ENCODE results near the gene UBE2D2.

Gene UBE2D2

GRCh38 chr5:139646912-139647505 lies 85.9 kb downstream of the UBE2D2 start:
- DNase-seq (ENCODE audit: low read depth in 2 of 2, low spot score in 1 of 2) = no peak

- DNase-seq (ENCODE audit: low read depth in 2 of 2, low spot score in 1 of 2) = no peak
Observed at GRCh38 chr5:139647506-139648204, 86.5 kb downstream of the UBE2D2 start.

GRCh38 chr5:139648205-139649081 lies 87.3 kb downstream of the UBE2D2 start, which contains the start of gene CXXC5:
CXXC5 (plus strand) TSS chr5:139648349; CDS start chr5:139680524, 32,175 bp downstream.
- DNase-seq (ENCODE audit: low read depth in 2 of 2, low spot score in 1 of 2) = no peak

- DNase-seq (ENCODE audit: low read depth in 2 of 2, low spot score in 1 of 2) = no peak
Observed at GRCh38 chr5:139649082-139649991, 88.2 kb downstream of the UBE2D2 start.

- no peak for DNase-seq (ENCODE audit: low read depth in 2 of 2, low spot score in 1 of 2)
Observed at GRCh38 chr5:139650031-139650688, 89.0 kb downstream of the UBE2D2 start.

- DNase-seq (ENCODE audit: low read depth in 2 of 2, low spot score in 1 of 2) = no peak
Observed at GRCh38 chr5:139650689-139651042, 89.5 kb downstream of the UBE2D2 start.

- DNase-seq (ENCODE audit: low read depth in 2 of 2, low spot score in 1 of 2) = no peak
Observed at GRCh38 chr5:139651043-139651834, 90.1 kb downstream of the UBE2D2 start.

GRCh38 chr5:139651853-139652787 lies 91.0 kb downstream of the UBE2D2 start:
- peak; percentile 36 to 65 for DNase-seq (ENCODE audit: low read depth in 2 of 2, low spot score in 1 of 2)

GRCh38 chr5:139652788-139653241 lies 91.7 kb downstream of the UBE2D2 start:
- DNase-seq (ENCODE audit: low read depth in 2 of 2, low spot score in 1 of 2) = no peak

- no peak for DNase-seq (ENCODE audit: low read depth in 2 of 2, low spot score in 1 of 2)
Observed at GRCh38 chr5:139653616-139654015, 92.5 kb downstream of the UBE2D2 start.

GRCh38 chr5:139654464-139654863 lies 93.3 kb downstream of the UBE2D2 start:
- DNase-seq (ENCODE audit: low read depth in 2 of 2, low spot score in 1 of 2) = no peak

- DNase-seq (ENCODE audit: low read depth in 2 of 2, low spot score in 1 of 2) = no peak
Observed at GRCh38 chr5:139654871-139655491, 93.8 kb downstream of the UBE2D2 start.

- no peak for DNase-seq (ENCODE audit: low read depth in 2 of 2, low spot score in 1 of 2)
Observed at GRCh38 chr5:139655727-139656271, 94.7 kb downstream of the UBE2D2 start.

- DNase-seq (ENCODE audit: low read depth in 2 of 2, low spot score in 1 of 2) = no peak
Observed at GRCh38 chr5:139657363-139658321, 96.5 kb downstream of the UBE2D2 start.

- no peak for DNase-seq (ENCODE audit: low read depth in 2 of 2, low spot score in 1 of 2)
Observed at GRCh38 chr5:139658501-139658927, 97.4 kb downstream of the UBE2D2 start.

- no peak for DNase-seq (ENCODE audit: low read depth in 2 of 2, low spot score in 1 of 2)
Observed at GRCh38 chr5:139658928-139659667, 98.0 kb downstream of the UBE2D2 start.
